ENCODE results near the gene NMUR2.
A peak's percentile ranks its signal among the peaks of the same experiment; 100 is the strongest.

NMUR2 gene

DNA sequence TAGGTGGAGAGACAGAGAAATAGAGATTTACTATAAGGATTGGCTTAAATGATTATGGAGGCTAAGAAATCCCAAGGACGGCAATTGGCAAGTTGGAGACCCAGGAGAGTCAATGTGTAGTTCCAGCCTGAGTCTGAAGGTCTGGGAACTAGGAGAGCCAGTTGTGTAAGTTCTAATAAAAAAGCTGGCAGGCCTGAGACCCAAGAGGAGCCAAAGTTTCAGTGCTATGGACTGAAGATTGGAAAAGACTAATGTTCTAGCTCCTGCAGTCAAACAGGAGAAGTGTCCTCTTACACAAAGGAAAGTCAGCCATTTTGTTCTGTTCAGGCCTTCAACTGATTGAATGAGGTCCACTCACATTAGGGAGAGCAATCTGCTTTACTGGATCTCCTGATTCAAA, 50.0 kb downstream of the NMUR2 start:
- H3K27me3 Mint-ChIP-seq, result no peaks in the 10 kb centered on the region

DNA sequence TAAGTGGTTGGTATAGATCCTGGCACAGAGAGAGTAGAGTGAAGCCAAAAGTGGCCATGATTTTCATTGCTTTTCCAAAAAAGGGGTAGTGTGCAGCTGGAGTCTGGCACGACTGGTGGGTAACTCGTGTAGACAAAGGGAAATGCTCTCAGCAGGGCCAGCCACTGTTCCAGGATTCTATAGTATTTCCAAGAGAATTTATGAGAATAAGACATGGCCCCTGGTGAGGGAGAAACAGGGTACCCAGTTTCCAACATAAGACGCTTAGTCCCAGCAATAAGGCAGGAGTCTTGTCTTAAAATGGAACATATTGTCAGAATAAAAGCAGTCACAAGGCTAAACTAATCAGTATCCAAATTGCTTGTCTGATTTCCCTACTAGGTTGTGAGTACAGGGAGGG, 52.1 kb downstream of the NMUR2 start:
- Mint-ChIP-seq H3K27ac (no peak overlapping the region), H3K36me3 (no peaks in the 10 kb centered on the region), H3K27me3 (no peaks in the 10 kb centered on the region), H3K4me1 (no peaks in the 10 kb centered on the region), H3K9me3 (no peaks in the 10 kb centered on the region), H3K4me3 (no peak overlapping the region)
- ATAC-seq (replicated peaks) (no peak), DNase-seq (no peak)

More for the DNA sequence above, 50.0 kb downstream of the NMUR2 start:
- ATAC-seq (replicated peaks), result no peak
- Mint-ChIP-seq H3K9me3 (no peaks in the 10 kb centered on the region), H3K4me3 (no peak overlapping the region), H3K36me3 (no peaks in the 10 kb centered on the region), H3K4me1 (no peaks in the 10 kb centered on the region), H3K27ac (no peak overlapping the region)
- DNase-seq, result no peak

DNA sequence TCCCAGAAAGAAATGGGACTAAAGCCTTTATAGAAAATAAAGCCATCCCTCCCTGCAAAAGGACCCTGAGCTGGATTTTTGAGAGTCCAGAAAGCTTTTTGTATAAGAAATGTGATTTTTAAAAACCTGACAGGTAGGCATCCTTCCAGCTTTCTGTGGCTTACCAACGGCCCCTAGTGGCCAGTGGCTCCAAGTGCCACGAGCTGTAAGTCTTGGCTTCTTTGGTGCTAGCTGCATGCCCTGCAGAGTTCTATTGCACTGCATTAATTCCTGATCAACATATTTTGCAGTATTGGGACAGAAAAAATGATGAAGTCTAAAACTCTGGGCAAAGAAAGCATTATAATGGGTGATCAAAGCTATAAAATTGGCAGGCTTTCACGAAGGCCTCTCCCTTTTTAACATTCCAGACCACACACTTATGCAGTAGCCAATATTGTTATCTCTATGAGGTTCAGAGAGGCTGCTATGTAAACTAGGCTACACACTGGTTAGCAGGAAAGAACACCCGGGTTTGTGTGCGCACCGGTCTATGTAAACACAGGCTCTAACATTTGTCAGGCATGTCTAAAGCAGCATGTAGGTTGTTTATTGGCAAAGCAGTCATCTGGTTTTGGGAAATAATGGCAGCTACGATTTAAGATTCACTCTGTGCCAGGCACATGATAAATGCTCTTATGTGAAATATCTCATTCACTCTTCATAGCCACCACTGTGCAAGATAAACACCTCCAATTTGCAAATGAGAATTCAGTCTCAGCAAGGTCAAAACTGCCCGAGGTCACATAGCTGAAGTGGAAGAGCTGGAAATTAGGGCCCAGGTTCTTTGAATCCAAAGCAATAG, 55.2 kb downstream of the NMUR2 start:
- Mint-ChIP-seq H3K36me3 (no peaks in the 10 kb centered on the region), H3K27ac (no peak overlapping the region), H3K4me1 (no peaks in the 10 kb centered on the region), H3K9me3 (peaks cover 0 to 1% of the 10 kb centered on the region in 2 donors), H3K27me3 (no peaks in the 10 kb centered on the region), H3K4me3 (no peak overlapping the region)
- ATAC-seq (replicated peaks), result peak; percentile 53 to 57
- DNase-seq, result no peak

Data from stimulated activated naive B cell treated with anti-CD40 and anti-IgM and Interleukin-4, amounts not matched to agents 10 μg/mL and 1 μg/mL and 100 μg/mL, for 72 hours (primary cell).